ENCODE measurements around the gene C1RL.

C1RL gene

GRCh38 chr12:7108796-7109571 is at the start of gene C1RL:
TSS of gene C1RL (minus strand) at chr12:7109214. CDS start at chr12:7109180, 34 bp downstream.
- TF ChIP-seq TCF12 (IDR thresholded peaks at IDR 0.05; ENCODE audit: low read depth), result no peak
- TF ChIP-seq TEAD4 (IDR thresholded peaks at IDR 0.05), result no peak
- peak; percentile 95 for TF ChIP-seq CEBPB (IDR thresholded peaks at IDR 0.05)
- TF ChIP-seq RAD21 (IDR thresholded peaks at IDR 0.05; ENCODE audit: low read depth), result peak; percentile 81

- TF ChIP-seq REST (IDR thresholded peaks at IDR 0.05; ENCODE audit: low read depth) (no peak), USF1 (IDR thresholded peaks at IDR 0.05) (no peak), NFIC (IDR thresholded peaks at IDR 0.05) (no peak), YY1 (IDR thresholded peaks at IDR 0.05; ENCODE audit: low read depth) (no peak), EGR1 (IDR thresholded peaks at IDR 0.05) (no peak), CEBPB (IDR thresholded peaks at IDR 0.05) (no peak), TCF12 (IDR thresholded peaks at IDR 0.05; ENCODE audit: low read depth) (no peak), CREB1 (IDR thresholded peaks at IDR 0.05; ENCODE audit: low read depth) (no peak), FOXM1 (IDR thresholded peaks at IDR 0.05; ENCODE audit: borderline replicate concordance, low read depth) (no peak), RAD21 (IDR thresholded peaks at IDR 0.05; ENCODE audit: low read depth) (no peak), EP300 (IDR thresholded peaks at IDR 0.05; ENCODE audit: borderline replicate concordance) (no peak)
Measured at GRCh38 chr12:7157391-7157790, 48.4 kb upstream of the C1RL start.

- TF ChIP-seq EGR1 (IDR thresholded peaks at IDR 0.05), result no peak
- TF ChIP-seq FOXM1 (IDR thresholded peaks at IDR 0.05; ENCODE audit: borderline replicate concordance, low read depth), result no peak
- TF ChIP-seq TEAD4 (IDR thresholded peaks at IDR 0.05), result no peak
- no peak for TF ChIP-seq REST (IDR thresholded peaks at IDR 0.05; ENCODE audit: low read depth)
- TF ChIP-seq CEBPB (IDR thresholded peaks at IDR 0.05), result no peak
- no peak for TF ChIP-seq MAX (IDR thresholded peaks at IDR 0.05)
- TF ChIP-seq EP300 (IDR thresholded peaks at IDR 0.05; ENCODE audit: borderline replicate concordance), result no peak
- no peak for TF ChIP-seq TAF1 (IDR thresholded peaks at IDR 0.05; ENCODE audit: low read depth)
Measured at GRCh38 chr12:7156259-7157197, 47.5 kb upstream of the C1RL start.

- no peak for TF ChIP-seq NFIC (IDR thresholded peaks at IDR 0.05)
Measured at GRCh38 chr12:7155471-7156034, 46.5 kb upstream of the C1RL start.

GRCh38 chr12:7154901-7155470 is 46.0 kb upstream of the C1RL start:
- no peak for TF ChIP-seq FOXM1 (IDR thresholded peaks at IDR 0.05; ENCODE audit: borderline replicate concordance, low read depth)
- TF ChIP-seq TCF12 (IDR thresholded peaks at IDR 0.05; ENCODE audit: low read depth), result no peak
- no peak for TF ChIP-seq EP300 (IDR thresholded peaks at IDR 0.05; ENCODE audit: borderline replicate concordance)
- no peak for TF ChIP-seq ZBTB7A (IDR thresholded peaks at IDR 0.05; ENCODE audit: low read depth)
- no peak for TF ChIP-seq TEAD4 (IDR thresholded peaks at IDR 0.05)
- no peak for TF ChIP-seq RAD21 (IDR thresholded peaks at IDR 0.05; ENCODE audit: low read depth)
- TF ChIP-seq MAX (IDR thresholded peaks at IDR 0.05), result no peak
- no peak for TF ChIP-seq CREB1 (IDR thresholded peaks at IDR 0.05; ENCODE audit: low read depth)
- no peak for TF ChIP-seq EGR1 (IDR thresholded peaks at IDR 0.05)
- no peak for TF ChIP-seq CEBPB (IDR thresholded peaks at IDR 0.05)

GRCh38 chr12:7154042-7154441 is 45.0 kb upstream of the C1RL start:
- TF ChIP-seq EGR1 (IDR thresholded peaks at IDR 0.05) (no peak), EP300 (IDR thresholded peaks at IDR 0.05; ENCODE audit: borderline replicate concordance) (no peak), CREB1 (IDR thresholded peaks at IDR 0.05; ENCODE audit: low read depth) (no peak), REST (IDR thresholded peaks at IDR 0.05; ENCODE audit: low read depth) (no peak), FOXM1 (IDR thresholded peaks at IDR 0.05; ENCODE audit: borderline replicate concordance, low read depth) (no peak), MAX (IDR thresholded peaks at IDR 0.05) (no peak), TCF12 (IDR thresholded peaks at IDR 0.05; ENCODE audit: low read depth) (no peak)
